Stimulated activated naive CD8-positive, alpha-beta T cell treated with anti-CD3 and anti-CD28 coated beads, Interleukin-15, amount 100 ng/mL, for 72 hours (primary cell): ENCODE measurements around the gene SYP.
"Not testable (repeated sequence)": the region's sequence is repeated elsewhere in the genome, so short reads cannot be mapped to it uniquely, and the experiment has no call there.

Experiments used
- ATAC-seq: fragments of 150-1000 bp; cut with Tn5 transposase; 2 replicates; pipeline ENCODE4 v1.10.0; 2021; ENCODE audit warnings: mild to moderate bottlenecking, moderate library complexity
- DNase-seq, 2 donors: peaks; one replicate each; pipeline ENCODE4 v3.0.0; 2021 to 2022
- H3K27ac Mint-ChIP-seq, 2 donors: one replicate each; pipeline ENCODE4 v1.8.0; 2022; ENCODE audit warnings: mild to moderate bottlenecking in 2 of 2, mixed read lengths in 2 of 2, moderate library complexity in 2 of 2
- H3K27me3 Mint-ChIP-seq: one replicate; pipeline ENCODE4 v1.8.0; 2022; ENCODE audit warnings: mixed read lengths
- H3K4me1 Mint-ChIP-seq: one replicate; pipeline ENCODE4 v1.8.0; 2022; ENCODE audit warnings: mild to moderate bottlenecking, mixed read lengths
- H3K4me3 Mint-ChIP-seq, 2 donors: one replicate each; pipeline ENCODE4 v1.8.0; 2022; ENCODE audit warnings: mild to moderate bottlenecking in 2 of 2, mixed read lengths in 2 of 2, moderate library complexity in 1 of 2
- H3K9me3 Mint-ChIP-seq, 2 donors: one replicate each; pipeline ENCODE4 v1.8.0; 2022; ENCODE audit warnings: mixed read lengths in 2 of 2

SYP gene

DNA sequence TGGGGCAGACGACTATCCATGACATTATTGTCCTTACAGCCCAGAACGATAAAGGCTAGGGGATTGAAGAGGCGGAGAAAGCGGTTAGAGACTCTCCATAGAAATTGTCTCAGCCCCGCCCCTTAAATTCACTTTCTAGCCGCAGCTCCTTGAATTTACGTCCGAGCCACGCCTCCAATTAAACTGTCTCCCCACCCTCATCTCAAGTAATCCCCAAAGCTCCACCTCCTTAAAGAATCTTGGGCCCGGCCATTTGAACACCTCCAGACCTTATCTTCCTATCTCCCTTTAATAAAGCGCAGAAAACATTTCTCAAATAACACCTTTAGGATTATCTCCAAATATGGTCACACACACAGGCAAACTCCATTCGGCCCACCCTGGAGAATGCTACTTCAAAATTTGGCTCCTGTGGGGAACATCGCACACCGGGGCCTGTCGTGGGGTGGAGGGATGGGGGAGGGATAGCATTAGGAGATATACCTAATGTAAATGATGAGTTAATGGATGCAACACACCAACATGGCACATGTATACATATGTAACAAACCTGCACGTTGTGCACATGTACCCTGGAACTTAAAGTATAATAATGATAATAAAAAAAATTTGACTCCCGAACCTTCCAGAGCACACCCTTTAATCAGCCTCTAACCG lies 44.6 kb downstream of the SYP start:
- peak; percentile 26 to 45 for DNase-seq
- Mint-ChIP-seq H3K9me3 (no peaks in the 10 kb centered on the region), H3K27ac (peak overlapping the region; percentile 28 to 97), H3K4me1 (peaks cover 9% of the 10 kb centered on the region), H3K27me3 (no peaks in the 10 kb centered on the region), H3K4me3 (peak overlapping the region; percentile 94)
- ATAC-seq, result peak; percentile 41

DNA sequence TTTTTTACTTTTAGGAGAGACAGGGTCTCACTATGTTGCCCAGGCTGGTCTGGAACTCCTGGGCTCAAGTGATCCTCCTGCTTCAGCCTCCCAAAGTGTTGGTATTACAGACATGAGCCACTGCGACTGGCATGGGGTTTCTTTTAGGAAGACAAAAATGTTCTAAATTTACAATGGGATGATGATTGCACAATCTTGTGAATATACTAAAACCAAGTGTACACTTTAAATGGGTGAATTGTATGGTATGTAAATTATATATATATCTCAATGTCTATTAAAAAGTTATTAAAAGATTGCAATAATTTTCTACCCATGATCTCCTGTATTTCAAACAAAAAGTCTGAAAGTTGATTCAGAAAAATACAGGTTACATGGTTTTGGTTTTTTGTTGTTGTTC lies 46.5 kb downstream of the SYP start:
- H3K4me1 Mint-ChIP-seq, result peaks cover 9% of the 10 kb centered on the region
- H3K9me3 Mint-ChIP-seq, result no peaks in the 10 kb centered on the region
- no peaks in the 10 kb centered on the region for H3K27me3 Mint-ChIP-seq
- ATAC-seq (no peak), DNase-seq (no peak)
- no peak overlapping the region for H3K27ac Mint-ChIP-seq
- H3K4me3 Mint-ChIP-seq, result no peak overlapping the region

DNA sequence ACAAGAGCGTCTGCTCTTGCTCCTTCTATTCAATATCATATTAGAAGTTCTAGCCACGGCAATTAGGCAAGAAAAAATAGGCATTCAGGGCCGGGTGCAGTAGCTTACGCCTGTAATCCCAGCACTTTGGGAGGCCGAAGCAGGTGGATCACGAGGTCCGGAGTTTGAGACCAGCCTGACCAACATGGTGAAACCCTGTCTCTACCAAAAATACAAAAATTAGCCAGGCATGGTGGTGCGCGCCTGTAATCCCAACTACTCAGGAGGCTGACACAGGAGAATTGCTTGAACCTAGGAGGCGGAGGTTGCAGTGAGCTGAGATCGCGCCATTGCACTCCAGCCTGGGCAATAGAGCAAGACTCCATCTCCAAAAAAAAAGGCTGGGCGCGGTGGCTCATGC lies 50.7 kb downstream of the SYP start:
- not testable (repeated sequence) for H3K27me3 Mint-ChIP-seq, H3K9me3 Mint-ChIP-seq, H3K4me1 Mint-ChIP-seq, H3K4me3 Mint-ChIP-seq, ATAC-seq, DNase-seq, H3K27ac Mint-ChIP-seq

DNA sequence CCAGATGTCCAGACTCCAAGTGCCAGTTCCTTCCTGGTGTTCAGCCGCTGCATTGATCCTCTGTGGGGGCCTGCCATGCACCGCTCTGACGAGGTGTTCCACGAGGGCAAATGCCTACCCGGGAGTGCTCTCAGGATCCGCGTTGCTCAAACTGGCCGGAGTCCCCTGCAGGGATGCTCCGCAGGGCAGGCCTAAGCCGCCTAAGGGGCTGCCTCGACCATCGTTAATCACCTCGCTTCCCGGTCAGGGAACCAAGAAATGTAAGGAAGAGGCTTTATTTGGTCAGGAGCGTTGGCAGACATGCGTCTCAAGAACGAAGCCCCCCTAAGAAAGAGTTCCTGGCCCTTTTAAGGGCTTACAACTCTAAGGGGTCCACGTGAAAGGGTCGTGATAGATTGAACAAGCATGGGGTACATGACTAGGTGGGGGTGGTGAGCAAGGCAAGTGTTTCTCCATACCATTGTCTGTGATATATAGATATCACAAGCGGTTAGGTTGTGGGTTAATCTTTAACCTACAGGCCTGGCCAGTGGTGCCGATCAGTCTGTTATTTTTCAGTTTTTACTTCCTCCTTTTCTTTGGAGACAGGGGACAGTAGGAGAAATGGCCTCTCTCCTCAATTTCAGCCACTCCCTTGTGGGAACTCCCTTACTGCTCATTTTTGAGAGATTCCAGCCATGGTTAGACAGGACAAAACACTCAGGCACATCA lies 51.4 kb downstream of the SYP start:
- not testable (repeated sequence) for H3K27ac Mint-ChIP-seq, H3K9me3 Mint-ChIP-seq, DNase-seq, H3K27me3 Mint-ChIP-seq, ATAC-seq, H3K4me3 Mint-ChIP-seq, H3K4me1 Mint-ChIP-seq

DNA sequence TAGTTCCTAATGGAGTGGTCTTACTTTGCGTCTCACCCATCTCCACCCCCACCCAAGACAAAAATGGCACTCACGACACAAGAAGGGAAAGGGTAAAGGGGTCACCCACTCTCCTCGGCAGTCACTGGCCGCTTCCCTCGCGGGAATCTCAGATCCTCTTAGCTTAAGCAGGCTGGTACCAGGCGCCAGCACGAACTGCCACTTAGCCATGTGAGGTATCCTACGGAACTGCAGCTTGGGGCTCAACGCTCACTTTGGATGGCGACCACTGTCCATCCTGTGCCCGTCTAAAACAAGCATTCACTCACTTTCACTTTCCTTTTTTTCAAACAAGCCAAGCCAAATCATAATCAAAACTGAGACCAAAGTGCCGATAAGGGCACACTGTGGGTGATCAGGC lies 52.1 kb downstream of the SYP start:
- ATAC-seq (no peak), DNase-seq (no peak)
- no peaks in the 10 kb centered on the region for H3K4me1 Mint-ChIP-seq
- H3K27ac Mint-ChIP-seq, result peak overlapping the region in 1 of 2 donors; percentile 54
- no peak overlapping the region for H3K4me3 Mint-ChIP-seq
- no peaks in the 10 kb centered on the region for H3K27me3 Mint-ChIP-seq
- H3K9me3 Mint-ChIP-seq, result no peaks in the 10 kb centered on the region

DNA sequence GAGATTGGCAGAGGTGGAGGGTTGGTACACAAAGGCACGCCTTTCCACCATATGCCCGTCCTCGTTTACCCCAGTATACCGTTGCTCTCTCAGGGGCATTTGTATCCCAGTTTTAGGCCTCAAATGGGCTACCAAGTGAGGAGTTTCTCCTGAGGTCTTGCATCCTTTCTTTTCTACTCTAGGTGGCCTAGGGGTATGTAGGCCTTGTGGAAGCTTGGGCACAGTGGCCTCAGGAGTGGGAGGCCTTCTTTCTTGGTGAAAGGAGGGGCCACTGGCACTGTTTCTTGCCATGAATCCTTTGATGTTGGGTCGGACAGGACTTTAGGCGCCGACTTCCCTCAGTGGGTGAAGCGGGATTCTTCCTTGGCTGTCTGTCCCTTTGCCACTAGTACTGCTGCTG lies 52.7 kb downstream of the SYP start:
- Mint-ChIP-seq H3K27me3 (no peaks in the 10 kb centered on the region), H3K4me1 (no peaks in the 10 kb centered on the region), H3K27ac (no peak overlapping the region), H3K4me3 (no peak overlapping the region), H3K9me3 (no peaks in the 10 kb centered on the region)
- ATAC-seq (no peak), DNase-seq (no peak)

DNA sequence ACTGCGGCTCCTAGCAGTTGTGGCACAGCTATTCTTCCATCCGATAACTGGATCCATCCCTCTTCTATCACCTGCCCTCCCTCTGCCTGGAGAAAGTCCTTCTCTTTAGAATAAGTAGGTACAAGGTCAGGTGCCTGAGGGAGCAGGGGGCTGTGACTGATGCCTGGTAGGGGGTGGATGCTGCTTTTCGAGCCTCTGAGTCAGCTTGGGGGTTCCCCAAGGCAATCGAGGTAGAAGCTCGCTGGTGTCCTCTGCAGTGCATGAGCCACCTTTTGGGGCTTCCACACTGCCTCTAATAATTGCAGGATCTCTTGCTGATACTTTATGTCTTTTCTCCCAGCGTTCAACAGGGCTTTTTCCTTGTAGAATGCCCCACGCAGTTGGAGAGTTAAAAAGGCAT lies 56.8 kb downstream of the SYP start:
- not testable (repeated sequence) for H3K4me1 Mint-ChIP-seq, H3K9me3 Mint-ChIP-seq, DNase-seq, H3K27me3 Mint-ChIP-seq, ATAC-seq, H3K27ac Mint-ChIP-seq, H3K4me3 Mint-ChIP-seq

DNA sequence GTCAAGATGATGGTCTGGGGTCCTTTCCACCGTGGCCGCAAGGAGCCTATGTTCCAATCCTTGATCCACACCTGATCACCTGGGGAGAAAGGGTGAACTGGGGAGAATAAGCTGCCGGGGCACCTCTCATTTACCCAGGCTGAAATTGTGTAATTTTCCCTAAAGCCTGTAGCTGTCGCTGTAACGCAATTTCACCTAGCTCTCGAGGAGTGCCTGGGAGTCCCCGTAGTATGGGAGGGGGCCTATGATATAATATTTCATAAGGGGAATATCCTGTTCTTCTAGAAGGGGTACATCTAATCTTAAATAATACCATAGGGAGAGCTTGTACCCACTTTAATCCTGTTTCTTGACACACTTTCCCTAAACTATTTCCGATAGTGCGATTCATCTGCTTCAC lies 57.7 kb downstream of the SYP start:
- H3K9me3 Mint-ChIP-seq, H3K27ac Mint-ChIP-seq, DNase-seq, H3K4me3 Mint-ChIP-seq, ATAC-seq, H3K4me1 Mint-ChIP-seq, H3K27me3 Mint-ChIP-seq: not testable (repeated sequence)

DNA sequence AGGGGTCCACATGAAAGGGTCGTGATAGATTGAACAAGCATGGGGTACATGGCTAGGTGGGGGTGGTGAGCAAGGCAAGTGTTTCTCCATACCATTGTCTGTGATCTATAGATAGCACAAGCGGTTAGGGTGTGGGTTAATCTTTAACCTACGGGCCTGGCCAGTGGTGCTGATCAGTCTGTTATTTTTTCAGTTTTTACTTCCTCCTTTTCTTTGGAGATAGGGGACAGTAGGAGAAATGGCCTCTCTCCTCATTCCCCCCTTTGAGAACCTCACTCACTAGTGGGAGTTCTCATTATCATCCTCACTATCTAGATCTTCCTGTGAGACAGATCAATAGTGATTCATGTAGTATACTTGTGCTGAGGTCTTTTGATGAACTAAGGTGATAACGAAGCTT lies 60.3 kb downstream of the SYP start:
- Mint-ChIP-seq H3K27ac (no peak overlapping the region), H3K4me1 (no peaks in the 10 kb centered on the region), H3K27me3 (no peaks in the 10 kb centered on the region), H3K4me3 (no peak overlapping the region), H3K9me3 (peaks cover 3 to 8% of the 10 kb centered on the region in 2 donors)
- ATAC-seq (no peak), DNase-seq (no peak)
